ENCODE results near the gene GAB2. TPM values are rescaled to one million over a fixed set of nuclear protein-coding genes. Genes with fewer than 3 reads are reported as not detected.

GAB2 gene
- total RNA-seq, 1 donor, result 8.2 TPM

DNA sequence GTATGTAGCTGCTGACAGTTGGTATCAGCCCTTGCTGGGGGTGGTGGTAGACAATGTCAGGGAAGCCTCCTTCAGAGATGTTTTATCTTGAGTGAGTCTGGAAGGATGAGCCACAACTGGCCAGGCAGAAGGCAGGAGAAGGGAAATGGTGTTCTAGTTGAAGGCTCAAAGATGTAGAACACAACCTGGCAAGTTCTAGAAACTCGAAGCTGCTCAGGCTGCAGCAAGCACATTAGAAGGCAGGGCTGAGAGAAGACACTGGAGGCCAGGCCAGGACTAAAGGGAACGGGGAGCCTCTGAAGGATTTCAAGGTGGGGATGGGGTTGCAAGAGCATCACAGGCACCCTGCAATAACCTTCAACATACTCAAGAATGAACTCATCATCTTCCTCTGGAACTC, 188.5 kb downstream of the GAB2 start:
- no peak for TF ChIP-seq CTCF (IDR thresholded peaks at IDR 0.05; ENCODE audit: insufficient read depth, low read depth, low read length)
- no peak for DNase-seq (ENCODE audit: low read depth)
- H3K4me3 ChIP-seq (ENCODE audit: low read depth, low read length), result no peak overlapping the region

DNA sequence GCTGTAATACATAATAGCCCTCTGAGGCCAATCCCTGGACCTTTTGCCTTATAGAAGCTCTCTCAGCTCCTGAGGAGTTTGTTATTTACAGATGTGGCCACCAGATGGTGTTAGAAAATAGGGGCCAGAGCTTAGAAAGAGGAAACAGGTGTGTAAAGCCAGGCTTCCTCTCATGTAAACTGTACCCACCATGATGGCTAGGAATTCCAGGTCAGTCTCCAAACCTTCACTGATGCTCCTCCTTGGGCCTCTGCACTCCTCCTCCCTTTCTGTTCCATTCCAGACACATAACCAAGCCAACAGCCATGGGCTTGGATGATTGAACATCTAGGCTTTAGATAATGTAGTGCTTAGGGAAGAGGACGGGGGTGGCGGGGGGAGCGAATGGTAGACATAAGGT, 189.2 kb downstream of the GAB2 start:
- no peak overlapping the region for H3K4me3 ChIP-seq (ENCODE audit: low read depth, low read length)
- peak; percentile 61 for TF ChIP-seq CTCF (IDR thresholded peaks at IDR 0.05; ENCODE audit: insufficient read depth, low read depth, low read length)
- peak; percentile 70 for DNase-seq (ENCODE audit: low read depth)

DNA sequence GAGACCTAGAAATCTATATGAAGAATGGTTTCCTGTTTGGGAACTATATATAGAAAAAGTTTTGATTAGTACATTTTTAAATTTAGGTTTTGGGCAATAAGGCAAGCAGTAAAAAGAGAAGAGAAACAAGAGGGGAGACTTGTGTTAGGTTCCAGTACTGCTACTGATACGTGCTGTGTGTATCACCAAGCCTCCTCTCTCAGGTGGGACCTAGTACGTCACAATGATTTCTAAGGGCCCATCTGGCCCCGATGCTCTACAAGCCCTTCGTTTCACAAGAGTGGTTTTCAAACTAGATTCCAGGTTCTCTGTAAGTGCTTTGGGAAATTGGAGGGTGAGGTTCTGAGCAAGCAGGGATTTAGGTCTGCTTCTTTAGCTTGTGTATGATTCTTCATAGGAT, 189.7 kb downstream of the GAB2 start:
- DNase-seq (ENCODE audit: low read depth), result no peak

DNA sequence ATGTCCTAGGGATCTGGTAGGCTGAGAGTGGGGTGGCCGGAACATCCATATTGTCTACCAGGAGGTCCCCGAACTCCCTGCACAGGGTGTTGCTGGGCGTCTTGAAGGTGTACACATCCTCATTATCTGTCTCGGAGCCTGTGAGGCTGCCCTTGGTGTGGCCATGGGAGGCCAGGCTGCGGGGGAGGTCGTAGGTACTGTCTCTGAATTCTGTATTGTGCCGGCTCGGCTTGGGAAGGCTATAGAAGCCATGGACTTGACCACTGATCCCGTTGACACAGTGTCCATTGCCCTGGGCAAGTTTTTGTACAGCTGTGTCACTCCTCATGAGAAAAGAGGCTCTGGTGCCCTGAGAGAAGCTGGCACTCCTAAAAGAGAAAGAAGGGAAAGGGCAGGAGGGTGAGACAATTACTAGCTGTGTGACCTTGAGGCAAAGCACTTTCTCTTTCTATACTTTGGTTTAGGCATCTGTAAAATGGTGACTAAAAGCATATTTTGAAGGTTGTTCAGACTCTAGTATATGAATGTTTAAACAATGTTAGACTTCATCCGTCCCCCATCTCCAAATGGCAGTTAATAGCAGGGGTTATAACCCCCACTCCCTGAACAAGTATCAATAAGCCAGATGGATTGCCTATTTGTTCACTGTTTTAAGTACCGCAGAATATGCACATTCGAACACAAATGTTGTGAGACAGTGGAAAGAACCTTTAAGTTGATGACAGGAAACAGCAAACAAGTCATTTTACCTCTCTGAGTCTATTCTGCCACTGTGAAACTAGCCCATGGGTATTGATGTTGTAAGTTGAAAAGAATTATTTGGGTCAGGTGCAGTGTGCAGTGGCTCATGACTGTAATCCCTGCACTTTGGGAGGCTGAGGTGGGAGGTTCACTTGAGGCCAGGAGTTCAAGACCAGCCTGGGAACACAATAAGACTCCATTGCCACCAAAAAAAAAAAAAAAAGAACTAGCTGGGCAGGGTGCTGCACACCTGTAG, 190.6 kb downstream of the GAB2 start:
- DNase-seq (ENCODE audit: low read depth), result no peak
- H3K4me3 ChIP-seq (ENCODE audit: low read depth, low read length), result no peak overlapping the region
- no peak for TF ChIP-seq CTCF (IDR thresholded peaks at IDR 0.05; ENCODE audit: insufficient read depth, low read depth, low read length)

More for the DNA sequence above, 189.7 kb downstream of the GAB2 start:
- no peak overlapping the region for H3K4me3 ChIP-seq (ENCODE audit: low read depth, low read length)
- TF ChIP-seq CTCF (IDR thresholded peaks at IDR 0.05; ENCODE audit: insufficient read depth, low read depth, low read length), result no peak

GRCh38 chr11:78224906-78225420, 192.7 kb downstream of the GAB2 start:
- no peak for TF ChIP-seq CTCF (IDR thresholded peaks at IDR 0.05; ENCODE audit: insufficient read depth, low read depth, low read length)
- DNase-seq (ENCODE audit: low read depth), result no peak

DNA sequence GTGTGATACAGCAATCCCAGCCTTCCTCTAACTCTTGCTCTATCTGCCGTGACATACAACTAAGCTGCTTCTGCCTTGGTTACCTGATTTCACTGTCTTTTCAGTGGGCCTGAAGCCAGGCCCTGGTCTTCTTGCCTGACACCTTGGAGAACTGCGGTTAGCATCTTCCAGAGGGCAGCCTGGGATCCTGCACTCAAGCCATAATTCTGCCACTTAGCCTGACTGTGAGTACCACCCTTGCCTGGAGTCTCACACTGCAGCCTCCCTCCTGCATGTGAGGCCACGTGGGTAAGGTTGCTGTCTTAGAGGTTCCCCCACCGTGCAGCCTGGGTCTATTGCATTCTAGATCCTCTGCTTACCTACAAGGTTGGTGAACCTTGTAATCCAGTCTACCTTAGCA, 193.1 kb downstream of the GAB2 start:
- no peak for TF ChIP-seq CTCF (IDR thresholded peaks at IDR 0.05; ENCODE audit: insufficient read depth, low read depth, low read length)

More at GRCh38 chr11:78224906-78225420, 192.7 kb downstream of the GAB2 start:
- no peak overlapping the region for H3K4me3 ChIP-seq (ENCODE audit: low read depth, low read length)

More for the DNA sequence above, 193.1 kb downstream of the GAB2 start:
- no peak for DNase-seq (ENCODE audit: low read depth)
- H3K4me3 ChIP-seq (ENCODE audit: low read depth, low read length), result no peak overlapping the region

All from fibroblast of villous mesenchyme (primary cell).